Stimulated activated CD4-positive, alpha-beta T cell treated with anti-CD3 and anti-CD28 coated beads, TNF-alpha, amount 100 ng/mL, for 4 hours (primary cell): ENCODE results near the gene RNF34.

Source experiments
- DNase-seq, 3 experiments: peaks; one replicate each; pipeline ENCODE4 v3.0.0-alpha.2; 2020; ENCODE audit warnings: low read depth in 3 of 3

Gene RNF34

GRCh38 chr12:121439715-121440114 is 39.8 kb downstream of the RNF34 start:
- no peak for DNase-seq

- no peak for DNase-seq
Measured at GRCh38 chr12:121440768-121441167, 40.9 kb downstream of the RNF34 start.

- no peak for DNase-seq
Measured at GRCh38 chr12:121441555-121441954, 41.6 kb downstream of the RNF34 start.

- DNase-seq, result no peak
Measured at GRCh38 chr12:121442028-121442948, 42.4 kb downstream of the RNF34 start.

- peak; percentile 37 to 58 (median 49) for DNase-seq
Measured at GRCh38 chr12:121443193-121443870, 43.4 kb downstream of the RNF34 start.

GRCh38 chr12:121443911-121444841 is 44.3 kb downstream of the RNF34 start:
- DNase-seq, result no peak

GRCh38 chr12:121444842-121445202 is 44.9 kb downstream of the RNF34 start:
- DNase-seq, result no peak

GRCh38 chr12:121446750-121447149 is 46.8 kb downstream of the RNF34 start:
- no peak for DNase-seq

GRCh38 chr12:121448771-121449315 is 48.9 kb downstream of the RNF34 start:
- no peak for DNase-seq

GRCh38 chr12:121451961-121452339 is 52.0 kb downstream of the RNF34 start:
- DNase-seq, result no peak

- no peak for DNase-seq
Measured at GRCh38 chr12:121452340-121452984, 52.5 kb downstream of the RNF34 start.

- DNase-seq, result no peak
Measured at GRCh38 chr12:121452985-121453360, 53.1 kb downstream of the RNF34 start.

GRCh38 chr12:121453629-121454028 is 53.7 kb downstream of the RNF34 start:
- no peak for DNase-seq

- DNase-seq, result no peak
Measured at GRCh38 chr12:121454921-121455320, 55.0 kb downstream of the RNF34 start.

GRCh38 chr12:121455766-121456420 is 56.0 kb downstream of the RNF34 start:
- no peak for DNase-seq

- DNase-seq, result no peak
Measured at GRCh38 chr12:121456551-121456950, 56.6 kb downstream of the RNF34 start.

- DNase-seq, result no peak
Measured at GRCh38 chr12:121461048-121461447, 61.1 kb downstream of the RNF34 start.

GRCh38 chr12:121464331-121464730 is 64.4 kb downstream of the RNF34 start:
- DNase-seq, result no peak

GRCh38 chr12:121465921-121466793 is 66.2 kb downstream of the RNF34 start:
- DNase-seq, result peak; percentile 7 to 35 (median 27)
